ENCODE results near the gene NUBPL.

The NUBPL gene

DNA sequence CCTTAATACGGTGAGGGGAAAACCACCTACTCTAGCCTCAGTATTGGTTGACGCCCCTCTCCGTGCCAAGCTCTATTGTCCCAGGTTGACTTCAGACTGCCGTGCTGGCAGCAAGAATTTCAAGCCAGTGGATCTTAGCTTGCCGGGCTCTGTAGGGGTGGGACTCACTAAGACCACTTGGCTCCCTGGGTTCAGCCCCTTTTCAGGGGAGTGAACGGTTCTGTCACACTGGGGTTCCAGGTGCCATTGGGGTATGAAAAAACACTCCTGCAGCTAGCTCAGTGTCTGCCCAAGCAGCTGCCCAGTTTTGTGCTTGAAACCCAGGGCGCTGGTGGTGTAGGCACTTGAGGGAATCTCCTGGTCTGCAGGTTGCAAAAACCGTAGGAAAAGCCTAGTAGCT lies 107.1 kb downstream of the NUBPL start:
- no peak for DNase-seq (ENCODE audit: low read depth)
- TF ChIP-seq, protein P1, sequence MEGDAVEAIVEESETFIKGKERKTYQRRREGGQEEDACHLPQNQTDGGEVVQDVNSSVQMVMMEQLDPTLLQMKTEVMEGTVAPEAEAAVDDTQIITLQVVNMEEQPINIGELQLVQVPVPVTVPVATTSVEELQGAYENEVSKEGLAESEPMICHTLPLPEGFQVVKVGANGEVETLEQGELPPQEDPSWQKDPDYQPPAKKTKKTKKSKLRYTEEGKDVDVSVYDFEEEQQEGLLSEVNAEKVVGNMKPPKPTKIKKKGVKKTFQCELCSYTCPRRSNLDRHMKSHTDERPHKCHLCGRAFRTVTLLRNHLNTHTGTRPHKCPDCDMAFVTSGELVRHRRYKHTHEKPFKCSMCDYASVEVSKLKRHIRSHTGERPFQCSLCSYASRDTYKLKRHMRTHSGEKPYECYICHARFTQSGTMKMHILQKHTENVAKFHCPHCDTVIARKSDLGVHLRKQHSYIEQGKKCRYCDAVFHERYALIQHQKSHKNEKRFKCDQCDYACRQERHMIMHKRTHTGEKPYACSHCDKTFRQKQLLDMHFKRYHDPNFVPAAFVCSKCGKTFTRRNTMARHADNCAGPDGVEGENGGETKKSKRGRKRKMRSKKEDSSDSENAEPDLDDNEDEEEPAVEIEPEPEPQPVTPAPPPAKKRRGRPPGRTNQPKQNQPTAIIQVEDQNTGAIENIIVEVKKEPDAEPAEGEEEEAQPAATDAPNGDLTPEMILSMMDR (conservative IDR thresholded peaks at IDR 0.05; ENCODE audit: low read depth, low read length): no peak
- no peak overlapping the region for H3K4me3 ChIP-seq (ENCODE audit: low read length)

DNA sequence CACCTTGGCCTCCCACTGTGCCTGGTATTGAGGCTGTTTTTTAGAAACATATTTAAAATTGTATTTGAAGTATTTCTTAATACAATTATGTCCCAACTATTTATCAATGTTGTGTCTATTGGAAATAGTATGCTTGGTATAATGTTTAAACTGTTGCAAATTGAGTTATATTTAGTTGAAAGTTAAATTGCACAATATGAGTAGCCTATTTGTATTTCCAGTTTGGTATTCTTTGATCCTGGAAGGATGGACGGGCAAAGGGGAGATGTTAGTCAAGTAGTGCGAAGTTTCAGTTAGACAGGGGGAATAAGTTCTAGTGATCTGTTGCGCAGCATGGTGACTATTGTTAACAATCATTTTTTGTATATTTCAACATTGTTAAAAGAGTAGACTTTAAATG lies 111.5 kb downstream of the NUBPL start:
- TF ChIP-seq, protein P1 (conservative IDR thresholded peaks at IDR 0.05; ENCODE audit: low read depth, low read length): no peak
- no peak for DNase-seq (ENCODE audit: low read depth)
- no peak overlapping the region for H3K4me3 ChIP-seq (ENCODE audit: low read length)

DNA sequence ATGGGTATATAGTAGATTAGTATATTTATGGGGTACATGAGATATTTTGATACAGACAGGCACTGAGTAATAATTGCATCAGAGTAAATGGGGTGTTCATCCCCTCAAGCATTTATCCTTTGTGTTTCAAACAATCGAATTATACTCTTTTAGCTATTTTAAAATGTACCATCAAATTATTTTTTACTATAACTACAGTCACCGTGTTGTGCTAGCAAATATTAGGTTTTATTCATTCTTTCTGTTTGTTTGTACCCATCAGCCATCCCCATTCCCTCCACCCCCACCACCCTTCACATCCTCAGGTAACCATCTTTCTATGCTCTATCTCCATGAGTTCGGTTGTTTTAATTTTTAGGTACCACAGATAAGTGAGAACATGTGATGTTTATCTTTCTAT lies 115.8 kb downstream of the NUBPL start:
- H3K4me3 ChIP-seq (ENCODE audit: low read length): no peak overlapping the region
- no peak for DNase-seq (ENCODE audit: low read depth)
- TF ChIP-seq, protein P1 (conservative IDR thresholded peaks at IDR 0.05; ENCODE audit: low read depth, low read length): no peak

DNA sequence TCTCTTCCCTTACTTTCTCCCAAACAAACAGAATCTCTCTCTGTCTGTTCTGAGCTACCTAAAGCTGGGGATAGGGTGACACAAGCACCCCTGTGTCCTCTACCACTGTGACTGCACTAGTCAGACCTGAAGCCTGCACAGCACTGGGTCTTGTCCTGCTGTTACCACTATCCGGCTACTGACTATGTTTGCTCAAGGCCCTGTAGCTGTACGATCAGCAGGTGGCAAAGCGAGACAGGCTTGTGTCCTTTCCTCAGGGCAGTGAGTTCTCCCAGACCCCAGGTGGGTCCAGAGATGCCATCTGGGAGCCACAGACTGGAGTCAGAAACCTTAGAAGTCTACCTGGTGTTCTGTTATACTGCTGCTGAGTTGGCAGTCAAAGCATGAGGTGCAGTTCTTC lies 116.4 kb downstream of the NUBPL start:
- DNase-seq (ENCODE audit: low read depth): no peak
- TF ChIP-seq, protein P1 (conservative IDR thresholded peaks at IDR 0.05; ENCODE audit: low read depth, low read length): no peak
- H3K4me3 ChIP-seq (ENCODE audit: low read length): no peak overlapping the region

DNA sequence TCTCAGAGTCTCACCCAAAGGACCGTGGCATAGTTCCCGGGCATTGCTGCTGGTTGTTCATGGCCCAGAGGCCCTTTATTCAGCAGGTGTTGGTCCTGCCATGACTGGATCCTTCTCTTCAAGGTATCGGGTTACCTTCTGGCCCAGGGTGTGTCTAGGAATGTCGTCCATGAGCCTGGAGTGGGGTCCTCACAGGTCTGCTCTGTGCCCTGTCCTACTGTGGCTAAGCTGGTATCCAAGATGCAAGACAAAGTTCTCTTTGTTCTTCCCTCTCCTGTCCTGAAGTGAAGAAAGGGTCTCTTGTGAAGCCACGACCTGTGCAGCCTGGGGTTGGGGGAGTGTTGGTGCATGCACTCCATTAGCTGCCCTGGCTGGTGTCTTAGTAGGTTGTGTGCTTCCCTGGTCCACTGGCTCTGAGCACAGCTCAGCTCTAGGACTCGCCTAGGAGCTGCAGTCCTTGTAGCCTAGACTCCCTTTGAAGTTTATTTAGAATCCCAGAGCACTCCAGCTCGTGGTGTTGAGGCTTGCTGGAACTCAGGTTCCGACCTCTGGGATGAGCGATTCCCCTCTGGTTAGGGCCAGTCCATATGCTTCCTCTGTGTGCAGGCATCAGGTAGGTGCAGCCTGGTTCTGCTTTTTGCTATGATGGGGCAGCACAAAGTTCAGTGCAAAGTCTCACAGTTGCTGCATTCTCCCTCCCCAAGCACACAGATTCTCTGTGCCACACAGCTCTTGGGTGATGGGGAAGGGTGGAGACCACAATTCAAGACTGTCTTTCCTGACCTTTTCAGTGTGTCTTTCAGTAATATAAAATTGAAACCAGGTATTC lies 117.4 kb downstream of the NUBPL start:
- DNase-seq (ENCODE audit: low read depth): no peak
- TF ChIP-seq, protein P1 (conservative IDR thresholded peaks at IDR 0.05; ENCODE audit: low read depth, low read length): no peak
- no peak overlapping the region for H3K4me3 ChIP-seq (ENCODE audit: low read length)

DNA sequence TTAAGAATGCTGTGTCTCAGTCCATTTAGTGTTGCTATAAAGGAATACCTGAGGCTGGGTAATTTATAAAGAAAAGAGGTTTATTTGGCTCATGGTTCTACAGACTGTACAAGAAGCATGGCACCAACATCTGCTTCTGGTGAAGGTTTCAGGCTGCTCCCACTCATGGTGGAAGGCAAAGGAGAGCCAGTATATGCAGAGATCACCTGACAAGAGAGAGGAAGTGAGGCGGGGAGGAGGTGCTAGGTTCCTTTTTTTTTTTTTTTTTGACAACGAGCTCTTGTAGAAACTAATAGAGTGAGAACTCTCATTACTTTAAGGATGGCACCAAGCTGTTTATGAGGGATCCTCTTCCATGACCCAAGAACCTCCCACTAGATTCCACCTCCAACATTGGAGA lies 121.6 kb downstream of the NUBPL start:
- no peak overlapping the region for H3K4me3 ChIP-seq (ENCODE audit: low read length)
- TF ChIP-seq, protein P1 (conservative IDR thresholded peaks at IDR 0.05; ENCODE audit: low read depth, low read length): no peak
- DNase-seq (ENCODE audit: low read depth): no peak

DNA sequence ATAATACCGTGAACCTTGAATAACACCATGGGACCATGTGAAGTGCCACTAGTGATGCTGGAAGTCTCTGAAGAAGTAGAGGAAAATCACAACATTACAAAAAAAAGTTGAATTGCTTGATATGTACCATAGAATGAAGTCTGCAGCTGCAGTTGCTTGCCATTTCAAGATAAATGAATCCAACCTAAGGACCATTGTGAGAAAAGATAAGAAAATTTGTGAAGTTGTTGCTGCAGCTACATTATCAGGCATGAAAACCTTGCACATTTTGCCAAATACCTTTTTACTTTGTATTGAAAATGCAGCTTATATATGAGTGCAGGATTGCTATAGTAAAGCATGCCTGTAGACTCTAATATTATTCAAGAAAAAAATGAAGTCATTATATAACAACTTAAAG lies 126.5 kb downstream of the NUBPL start:
- TF ChIP-seq, protein P1 (conservative IDR thresholded peaks at IDR 0.05; ENCODE audit: low read depth, low read length): no peak
- no peak for DNase-seq (ENCODE audit: low read depth)
- H3K4me3 ChIP-seq (ENCODE audit: low read length): no peak overlapping the region
